Peyer's patch (tissue), 4 donors: ENCODE measurements around the gene NIPAL4. TPM values are rescaled to one million over a fixed set of nuclear protein-coding genes. Genes with fewer than 3 reads are reported as not detected.

Experiments
- DNase-seq, 3 donors: peaks; one replicate each; pipeline ENCODE4 v3.0.0-alpha.2; 2017 to 2019
- H3K27ac ChIP-seq, 4 donors: fragments of 200-600 bp; sonication (generic); one replicate each; pipeline ENCODE4 v1.5.1; 2016 to 2019
- H3K27me3 ChIP-seq, 2 donors: fragments of 200-600 bp; sonication (generic); one replicate each; pipeline ENCODE4 v1.5.1; 2019
- H3K36me3 ChIP-seq, 3 donors: fragments of 200-600 bp; sonication (generic); one replicate each; pipeline ENCODE4 v1.5.1; 2016 to 2019
- H3K4me1 ChIP-seq, 4 donors: fragments of 200-600 bp; sonication (generic); one replicate each; pipeline ENCODE4 v1.5.1; 2016 to 2019
- H3K4me3 ChIP-seq, 4 donors: fragments of 200-600 bp; sonication (generic); 1 replicate in 3 of 4; 2 replicates in 1 of 4; pipeline ENCODE4 v1.5.1; 2016 to 2019; ENCODE audit warnings: mild to moderate bottlenecking in 1 of 4
- H3K9me3 ChIP-seq, 4 donors: fragments of 200-600 bp; sonication (generic); one replicate each; pipeline ENCODE4 v1.5.1; 2016 to 2019; ENCODE audit warnings: mild to moderate bottlenecking in 1 of 4
- CTCF ChIP-seq, 6 experiments: fragments of 450-650 bp in 4 of 6; fragments of 200-600 bp in 2 of 6; sonication (generic) in 1 of 6; IDR thresholded peaks; one replicate each; pipeline ENCODE4 v1.5.1; 2017 to 2019; ENCODE audit warnings: antibody characterized with exemption in 6 of 6, mild to moderate bottlenecking in 3 of 6, moderate library complexity in 1 of 6
- POLR2A ChIP-seq, 2 donors: fragments of 450-650 bp; IDR thresholded peaks; one replicate each; pipeline ENCODE4 v1.5.1; 2017; ENCODE audit warnings: antibody characterized with exemption in 2 of 2, mild to moderate bottlenecking in 2 of 2, moderate library complexity in 2 of 2
- total RNA-seq, 4 donors: library from RNA; depleted of rRNA; stranded (reverse); fragments of >200 nt; gene quantifications; one replicate each; pipeline ENCODE4 v1.1.0, GENCODE V29; 2016

NIPAL4 gene
- total RNA-seq, 4 donors from 2014 or later: not detected

GRCh38 chr5:157477814-157478494, 17.9 kb downstream of the NIPAL4 start:
- peaks cover 0 to 12% (median 0%) of the 10 kb centered on the region in 3 donors for H3K36me3 ChIP-seq
- H3K27me3 ChIP-seq: no peaks in the 10 kb centered on the region
- H3K9me3 ChIP-seq: no peaks in the 10 kb centered on the region
- no peak overlapping the region for H3K4me3 ChIP-seq
- no peak for TF ChIP-seq POLR2A (IDR thresholded peaks at IDR 0.05)
- TF ChIP-seq CTCF (IDR thresholded peaks at IDR 0.05): no peak
- DNase-seq: no peak
- H3K27ac ChIP-seq: peak overlapping the region in 1 of 4 donors; percentile 74
- peaks cover 0 to 17% (median 2%) of the 10 kb centered on the region in 4 donors for H3K4me1 ChIP-seq

- Histone ChIP-seq H3K27me3 (no peaks in the 10 kb centered on the region), H3K4me3 (no peak overlapping the region), H3K9me3 (no peaks in the 10 kb centered on the region), H3K4me1 (peaks cover 0 to 17% (median 2%) of the 10 kb centered on the region in 4 donors), H3K36me3 (peaks cover 0 to 12% (median 0%) of the 10 kb centered on the region in 3 donors), H3K27ac (peak overlapping the region in 3 of 4 donors; percentile 12 to 74 (median 39))
- DNase-seq: no peak
- TF ChIP-seq CTCF (IDR thresholded peaks at IDR 0.05): no peak
- no peak for TF ChIP-seq POLR2A (IDR thresholded peaks at IDR 0.05)
Observed at GRCh38 chr5:157478726-157479125, 18.7 kb downstream of the NIPAL4 start.

DNA sequence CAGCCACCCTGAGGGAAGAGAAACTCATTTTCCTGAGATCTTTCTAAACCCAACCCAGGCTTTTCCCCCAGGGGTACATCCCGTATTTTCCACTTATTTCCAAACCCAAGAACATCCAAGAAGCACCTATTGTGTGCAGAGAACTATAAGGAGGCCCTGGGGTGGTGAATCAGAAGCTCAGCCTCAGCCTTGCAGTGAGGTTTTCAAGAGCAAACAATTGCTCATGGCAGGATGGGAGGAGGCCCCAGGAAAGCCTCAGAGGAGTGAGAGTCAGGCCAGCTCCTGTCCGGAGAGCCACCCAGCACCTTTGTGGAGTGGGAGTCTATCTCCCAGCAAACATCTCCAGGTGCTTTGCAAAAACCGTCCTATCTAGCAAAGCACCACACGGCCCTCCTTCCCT, 19.2 kb downstream of the NIPAL4 start:
- peaks cover 0 to 17% (median 2%) of the 10 kb centered on the region in 4 donors for H3K4me1 ChIP-seq
- DNase-seq: no peak

DNA sequence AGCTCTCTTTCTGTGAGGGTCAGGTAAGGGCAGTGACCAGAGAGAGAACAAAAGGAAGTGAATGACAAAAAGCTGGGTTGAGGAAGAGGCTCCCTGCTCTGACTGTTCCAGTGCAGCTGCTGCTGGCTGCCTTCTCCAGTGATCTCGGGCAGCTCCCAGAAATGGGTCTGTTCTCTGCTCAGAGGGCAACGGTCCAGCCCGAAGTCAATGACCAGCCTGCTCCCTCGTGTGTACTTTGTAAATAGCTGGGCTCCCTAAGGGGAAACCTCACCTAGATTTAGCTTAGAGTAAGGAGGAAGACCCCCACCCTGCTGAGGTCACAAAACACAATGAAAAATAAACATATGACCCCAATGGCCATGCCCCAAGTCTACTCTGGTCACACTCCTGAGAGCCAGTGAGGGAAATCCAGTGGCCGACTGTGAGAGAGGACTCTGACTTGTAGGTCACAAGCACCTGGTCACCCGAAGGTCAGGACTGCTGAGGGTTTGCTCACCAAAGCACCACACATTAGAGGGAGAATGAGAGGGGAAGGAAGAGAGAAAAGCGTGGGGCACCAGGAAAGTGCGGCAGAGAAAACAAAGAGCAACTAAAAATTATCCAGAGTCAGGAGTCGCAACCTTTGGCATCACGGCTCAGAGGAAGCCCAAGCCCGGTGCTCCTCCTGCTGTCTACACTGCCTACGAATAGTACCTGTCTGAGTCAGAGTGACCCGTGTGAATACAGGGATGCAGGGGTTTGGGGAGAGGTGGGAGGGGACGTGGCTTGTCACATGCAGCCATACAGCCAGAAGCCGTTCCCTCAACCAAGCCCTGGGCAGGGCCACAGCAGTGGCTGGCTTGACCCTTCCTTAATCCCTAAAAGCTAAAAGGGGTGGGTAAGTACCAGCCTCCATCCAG, 19.8 kb downstream of the NIPAL4 start:
- no peak for TF ChIP-seq CTCF (IDR thresholded peaks at IDR 0.05)
- no peak for TF ChIP-seq POLR2A (IDR thresholded peaks at IDR 0.05)
- no peaks in the 10 kb centered on the region for H3K9me3 ChIP-seq
- no peak overlapping the region for H3K4me3 ChIP-seq
- H3K36me3 ChIP-seq: peaks cover 0 to 12% (median 0%) of the 10 kb centered on the region in 3 donors
- H3K27me3 ChIP-seq: no peaks in the 10 kb centered on the region
- peaks cover 0 to 20% (median 3%) of the 10 kb centered on the region in 4 donors for H3K4me1 ChIP-seq
- no peak for DNase-seq
- H3K27ac ChIP-seq: peak overlapping the region in 2 of 4 donors; percentile 35 to 74

More for the DNA sequence above, 19.2 kb downstream of the NIPAL4 start:
- TF ChIP-seq CTCF (IDR thresholded peaks at IDR 0.05) (no peak), POLR2A (IDR thresholded peaks at IDR 0.05) (no peak)
- H3K36me3 ChIP-seq: peaks cover 0 to 12% (median 0%) of the 10 kb centered on the region in 3 donors
- no peak overlapping the region for H3K4me3 ChIP-seq
- peak overlapping the region in 3 of 4 donors; percentile 12 to 74 (median 39) for H3K27ac ChIP-seq
- H3K27me3 ChIP-seq: no peaks in the 10 kb centered on the region
- no peaks in the 10 kb centered on the region for H3K9me3 ChIP-seq

DNA sequence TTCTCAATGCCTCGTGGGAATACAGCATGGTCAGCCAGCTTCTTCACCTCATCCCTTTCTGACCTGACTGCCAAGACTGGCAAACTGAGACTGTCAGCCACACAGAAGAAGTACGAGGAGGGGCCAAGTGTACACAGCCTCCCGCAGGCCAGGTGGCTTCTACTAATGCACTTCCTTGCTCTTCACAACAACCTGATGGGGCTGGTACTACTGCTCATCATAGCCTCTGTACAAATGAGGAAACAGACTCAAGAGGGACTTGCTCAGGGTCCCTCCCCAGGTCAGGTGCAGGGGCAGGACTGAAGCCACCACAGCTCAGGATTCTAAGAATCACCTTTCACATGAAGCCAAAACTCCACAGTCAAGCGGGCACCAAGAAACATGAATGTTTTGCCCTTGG, 21.3 kb downstream of the NIPAL4 start:
- peaks cover 0 to 12% (median 0%) of the 10 kb centered on the region in 3 donors for H3K36me3 ChIP-seq
- TF ChIP-seq POLR2A (IDR thresholded peaks at IDR 0.05) (no peak), CTCF (IDR thresholded peaks at IDR 0.05) (no peak)

More for the DNA sequence above, 21.3 kb downstream of the NIPAL4 start:
- DNase-seq: peak in 2 of 3 donors; percentile 73 to 80
- Histone ChIP-seq H3K27me3 (no peaks in the 10 kb centered on the region), H3K27ac (peak overlapping the region in 2 of 4 donors; percentile 54 to 74), H3K4me1 (peaks cover 0 to 30% (median 7%) of the 10 kb centered on the region in 4 donors), H3K4me3 (no peak overlapping the region), H3K9me3 (no peaks in the 10 kb centered on the region)
